HG02610 (cell line): ENCODE measurements around the gene CARMIL1.

Experiments
- ATAC-seq: cut with Tn5 transposase; IDR thresholded peaks from one replicate; pipeline ENCODE4 v1.9.1; 2021; ENCODE audit warnings: mild to moderate bottlenecking, moderate library complexity; ENCODE audit not compliant: unreplicated experiment

CARMIL1 gene

GRCh38 chr6:25637960-25638434 is 358.8 kb downstream of the CARMIL1 start:
- ATAC-seq, result no peak

- no peak for ATAC-seq
Measured at GRCh38 chr6:25639653-25640052, 360.5 kb downstream of the CARMIL1 start.

DNA sequence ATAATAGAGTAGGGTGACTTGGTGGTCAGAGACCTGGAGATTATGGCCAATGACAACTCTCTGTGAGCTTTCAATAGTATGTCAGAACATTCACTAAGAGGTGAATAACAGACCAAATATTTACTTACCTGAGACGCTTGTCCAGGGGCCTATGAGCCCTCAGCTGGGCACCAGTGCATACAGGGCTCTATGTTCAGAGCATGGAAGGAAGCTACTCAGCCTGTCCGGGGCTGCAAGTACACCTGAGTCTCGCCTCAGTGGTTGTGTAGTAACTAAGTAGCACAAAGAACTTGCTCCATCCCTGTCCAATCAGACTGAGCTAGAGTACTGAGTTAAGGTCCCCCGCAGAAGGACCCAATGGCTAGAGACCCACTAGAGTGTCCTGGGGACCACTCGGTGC is 361.3 kb downstream of the CARMIL1 start:
- ATAC-seq, result no peak

DNA sequence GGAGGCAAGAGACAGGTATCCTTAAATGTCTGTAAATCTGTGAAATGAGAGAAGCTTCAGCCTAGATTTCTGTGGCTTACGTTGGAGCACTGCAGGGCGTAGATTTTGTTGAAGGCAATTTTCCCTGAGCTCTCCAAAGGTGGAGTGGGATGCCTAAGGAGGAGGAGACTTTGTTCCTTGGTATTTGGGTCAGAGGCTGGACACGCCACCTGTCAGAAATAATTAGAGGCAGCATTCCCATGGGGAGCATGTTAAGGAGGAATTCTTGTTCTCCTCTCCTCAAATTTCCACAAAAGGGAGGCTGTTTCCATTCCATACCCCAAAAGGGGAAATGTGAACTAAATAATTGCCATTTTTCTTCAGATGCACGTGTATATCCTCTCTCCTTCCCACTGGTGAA is 361.7 kb downstream of the CARMIL1 start:
- no peak for ATAC-seq

DNA sequence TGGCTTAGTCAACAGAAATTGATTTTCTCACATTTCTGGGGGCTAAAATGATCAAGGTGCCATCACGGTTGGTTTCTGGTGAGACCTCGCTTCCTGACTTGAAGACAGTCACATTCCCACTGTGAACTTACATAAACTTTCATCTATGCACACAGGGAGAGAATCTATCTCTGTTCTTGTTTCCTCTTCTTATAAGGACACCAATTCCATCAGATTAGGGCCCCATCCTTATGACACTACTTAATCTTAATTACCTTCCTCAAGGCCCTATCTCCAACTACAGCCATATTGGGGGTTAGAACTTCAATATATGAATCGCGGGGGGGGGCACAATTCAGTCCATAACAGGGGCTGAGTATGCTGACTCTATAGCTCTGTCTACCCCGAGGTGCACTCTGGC is 362.2 kb downstream of the CARMIL1 start:
- ATAC-seq, result no peak

DNA sequence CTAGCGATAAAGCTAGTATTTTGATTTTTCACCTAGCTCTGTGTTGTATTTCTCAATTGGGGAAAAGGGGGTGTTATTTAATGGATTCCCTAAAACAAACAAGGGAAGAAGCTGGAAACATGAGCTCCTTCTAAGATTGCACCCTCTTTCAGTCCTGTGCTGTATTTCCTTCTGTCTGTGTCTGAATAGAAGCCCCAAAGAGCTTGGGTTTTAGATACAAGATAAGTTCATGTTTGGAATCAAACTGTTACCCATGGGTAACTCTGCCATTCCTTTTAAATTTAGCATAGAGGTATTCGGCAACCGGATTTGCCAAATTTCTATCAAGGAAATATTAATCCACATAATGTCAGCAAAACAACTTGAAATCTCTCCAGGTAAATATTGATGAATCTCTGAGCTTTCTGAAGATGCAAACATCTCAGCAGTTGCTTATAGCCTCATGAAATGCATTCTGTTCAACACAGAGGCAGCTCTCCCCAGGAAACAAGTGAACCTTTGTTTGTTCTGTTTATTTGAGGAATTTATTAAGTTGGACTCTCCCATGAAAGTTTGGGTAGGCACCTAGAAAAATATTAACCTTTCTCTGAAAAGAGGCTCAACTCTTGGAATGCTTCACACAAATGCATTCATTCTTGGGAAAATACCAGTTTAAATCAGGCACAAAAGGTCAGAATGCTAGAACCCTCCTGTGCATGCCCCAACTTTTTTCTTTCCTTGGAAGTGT is 362.9 kb downstream of the CARMIL1 start:
- ATAC-seq, result no peak

- ATAC-seq, result no peak
Measured at GRCh38 chr6:25642667-25643328, 363.6 kb downstream of the CARMIL1 start.

GRCh38 chr6:25645916-25646315 is 366.7 kb downstream of the CARMIL1 start:
- no peak for ATAC-seq

- ATAC-seq, result no peak
Measured at GRCh38 chr6:25649611-25650010, 370.4 kb downstream of the CARMIL1 start.

- ATAC-seq, result no peak
Measured at GRCh38 chr6:25652007-25652515, 372.9 kb downstream of the CARMIL1 start, which contains the start of gene SCGN. TSS of gene SCGN (plus strand) at chr6:25652215. CDS start at chr6:25652404, 189 bp downstream.

- ATAC-seq, result no peak
Measured at GRCh38 chr6:25655723-25656122, 376.5 kb downstream of the CARMIL1 start.

GRCh38 chr6:25659633-25660368 is 380.6 kb downstream of the CARMIL1 start:
- no peak for ATAC-seq

GRCh38 chr6:25660512-25660911 is 381.3 kb downstream of the CARMIL1 start:
- ATAC-seq, result peak; percentile 53

- no peak for ATAC-seq
Measured at GRCh38 chr6:25661129-25661779, 382.1 kb downstream of the CARMIL1 start.

- ATAC-seq, result no peak
Measured at GRCh38 chr6:25665455-25665854, 386.3 kb downstream of the CARMIL1 start.

GRCh38 chr6:25669413-25669812 is 390.2 kb downstream of the CARMIL1 start:
- no peak for ATAC-seq
